ENCODE measurements around the gene ANKEF1.
"Not testable (repeated sequence)": the region's sequence is repeated elsewhere in the genome, so short reads cannot be mapped to it uniquely, and the experiment has no call there.

The ANKEF1 gene

GRCh38 chr20:10033905-10034650 lies 709 bp upstream of the ANKEF1 start:
- DNase-seq: no peak

GRCh38 chr20:10036321-10036720 lies 1.5 kb downstream of the ANKEF1 start:
- not testable (repeated sequence) for DNase-seq

GRCh38 chr20:10040070-10040975 lies 5.5 kb downstream of the ANKEF1 start:
- DNase-seq: no peak

- DNase-seq: peak; percentile 14
Measured at GRCh38 chr20:10042086-10042485, 7.3 kb downstream of the ANKEF1 start.

GRCh38 chr20:10047427-10047826 lies 12.6 kb downstream of the ANKEF1 start:
- DNase-seq: no peak

GRCh38 chr20:10051185-10051584 lies 16.4 kb downstream of the ANKEF1 start:
- DNase-seq: no peak

GRCh38 chr20:10059006-10059405 lies 24.2 kb downstream of the ANKEF1 start:
- no peak for DNase-seq

GRCh38 chr20:10060226-10060625 lies 25.4 kb downstream of the ANKEF1 start:
- DNase-seq: no peak

- no peak for DNase-seq
Measured at GRCh38 chr20:10061641-10062040, 26.9 kb downstream of the ANKEF1 start.

- DNase-seq: no peak
Measured at GRCh38 chr20:10063482-10063881, 28.7 kb downstream of the ANKEF1 start.

- no peak for DNase-seq
Measured at GRCh38 chr20:10064611-10065010, 29.8 kb downstream of the ANKEF1 start.

GRCh38 chr20:10065154-10065833 lies 30.5 kb downstream of the ANKEF1 start:
- DNase-seq: no peak

- no peak for DNase-seq
Measured at GRCh38 chr20:10067321-10067720, 32.5 kb downstream of the ANKEF1 start.

- peak; percentile 14 for DNase-seq
Measured at GRCh38 chr20:10074513-10074912, 39.7 kb downstream of the ANKEF1 start.

- DNase-seq: no peak
Measured at GRCh38 chr20:10075606-10076005, 40.8 kb downstream of the ANKEF1 start.

GRCh38 chr20:10076126-10077080 lies 41.6 kb downstream of the ANKEF1 start:
- DNase-seq: no peak

- DNase-seq: no peak
Measured at GRCh38 chr20:10077081-10077471, 42.3 kb downstream of the ANKEF1 start.

GRCh38 chr20:10077886-10078285 lies 43.1 kb downstream of the ANKEF1 start:
- no peak for DNase-seq

GRCh38 chr20:10078403-10078802 lies 43.6 kb downstream of the ANKEF1 start:
- no peak for DNase-seq

GRCh38 chr20:10079964-10080363 lies 45.2 kb downstream of the ANKEF1 start:
- DNase-seq: no peak

GRCh38 chr20:10080574-10080973 lies 45.8 kb downstream of the ANKEF1 start:
- DNase-seq: no peak

- no peak for DNase-seq
Measured at GRCh38 chr20:10089871-10090587, 55.2 kb downstream of the ANKEF1 start.

Data from activated CD4-positive, alpha-beta T cell treated with anti-CD3 and anti-CD28 coated beads, Interleukin-10, Interleukin-2, amounts not matched to agents 100 ng/mL and 50 ng/mL, durations not matched to agents 16 hours and 8 hours (primary cell).